Activated CD8-positive, alpha-beta memory T cell treated with anti-CD3 and anti-CD28 coated beads, Interleukin-2, amount 50 U/mL, for 24 hours (primary cell): ENCODE data around the gene CAV1.
"Not testable (repeated sequence)": the region's sequence is repeated elsewhere in the genome, so short reads cannot be mapped to it uniquely, and the experiment has no call there.

ENCODE experiments used
- DNase-seq: peaks from one replicate; pipeline ENCODE4 v3.0.0-alpha.2; 2020; ENCODE audit errors: extremely low read depth

Gene CAV1

GRCh38 chr7:116524609-116525297, at the start of gene CAV1:
CAV1 (plus strand) TSS chr7:116525036; CDS start chr7:116525063, 27 bp downstream.
- DNase-seq = no peak

GRCh38 chr7:116477625-116478024, 47.2 kb upstream of the CAV1 start:
- no peak for DNase-seq

GRCh38 chr7:116478834-116479233, 46.0 kb upstream of the CAV1 start:
- no peak for DNase-seq

DNA sequence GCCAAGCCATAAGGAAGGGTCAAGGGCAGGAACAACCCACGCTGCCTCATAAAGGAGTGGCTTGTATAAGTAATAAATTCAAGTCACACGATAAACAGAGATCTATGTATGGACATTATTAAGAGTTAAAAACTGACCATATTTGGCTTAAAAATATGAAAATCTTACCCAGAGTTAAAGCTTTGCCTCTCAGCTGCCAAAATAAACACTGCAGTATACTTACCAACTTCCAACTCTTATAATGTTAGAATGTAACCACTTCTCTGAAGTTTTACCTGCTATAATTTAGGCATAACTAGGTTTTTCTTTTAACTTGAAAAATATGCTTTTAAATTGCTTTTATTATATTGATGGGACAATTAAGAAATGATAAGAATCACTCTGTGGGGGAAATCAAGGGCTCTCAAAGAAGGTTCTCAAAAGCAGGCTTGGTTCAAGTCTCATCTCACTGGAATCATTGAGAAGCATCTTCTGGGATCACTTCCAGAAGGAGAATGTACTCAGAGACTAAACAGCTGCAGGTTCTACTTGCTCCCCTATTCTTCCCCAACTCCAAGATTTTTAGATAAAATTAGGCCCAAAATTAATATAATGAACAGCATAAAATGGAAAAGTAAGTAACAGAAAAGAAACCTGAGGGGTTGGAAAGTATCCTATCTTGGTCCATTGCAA, 41.4 kb upstream of the CAV1 start:
- DNase-seq = no peak

DNA sequence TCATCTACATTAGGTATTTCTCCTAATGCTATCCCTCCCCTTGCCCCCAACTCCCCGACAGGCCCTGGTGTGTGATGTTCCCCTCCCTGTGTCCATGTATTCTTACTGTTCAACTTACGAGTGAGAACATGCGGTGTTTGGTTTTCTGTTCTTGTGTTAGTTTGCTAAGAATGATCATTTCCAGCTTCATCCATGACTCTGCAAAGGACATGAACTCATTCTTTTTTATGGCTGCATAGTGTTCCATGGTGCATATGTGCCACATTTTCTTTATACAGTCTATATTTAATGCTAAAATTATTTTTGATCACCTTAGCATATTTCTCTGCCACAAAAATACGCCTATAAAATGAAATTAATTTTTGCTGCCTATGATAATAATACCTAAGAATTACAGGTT, 40.4 kb upstream of the CAV1 start:
- not testable (repeated sequence) for DNase-seq

DNA sequence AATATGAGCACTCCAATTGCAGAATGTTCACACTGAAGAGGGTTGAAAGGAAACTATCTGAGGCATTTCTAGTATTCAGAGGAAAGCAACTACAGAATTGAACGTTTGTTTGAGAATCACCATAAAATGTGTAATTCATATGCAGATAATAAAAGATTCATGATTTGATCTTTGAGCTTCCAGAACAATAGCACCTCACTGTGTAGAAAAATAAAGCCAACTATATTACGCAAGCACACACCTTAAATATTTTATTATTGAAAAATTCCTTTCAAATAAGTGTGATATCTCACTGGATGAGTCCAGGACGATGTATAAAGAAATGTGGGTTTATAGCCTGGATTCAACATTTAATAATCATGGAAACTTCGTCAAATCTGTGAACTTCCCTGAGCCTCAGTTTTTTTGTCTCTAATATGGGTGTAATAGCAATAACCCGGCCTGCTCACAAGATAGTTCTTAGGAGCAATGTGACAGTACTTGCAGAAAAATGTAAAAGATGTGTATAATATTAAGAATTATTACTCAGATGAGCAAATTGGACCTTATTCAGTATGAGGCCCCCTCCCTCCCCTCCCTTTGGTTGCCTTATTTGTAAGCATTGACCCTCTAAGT, 36.8 kb upstream of the CAV1 start:
- DNase-seq = no peak

DNA sequence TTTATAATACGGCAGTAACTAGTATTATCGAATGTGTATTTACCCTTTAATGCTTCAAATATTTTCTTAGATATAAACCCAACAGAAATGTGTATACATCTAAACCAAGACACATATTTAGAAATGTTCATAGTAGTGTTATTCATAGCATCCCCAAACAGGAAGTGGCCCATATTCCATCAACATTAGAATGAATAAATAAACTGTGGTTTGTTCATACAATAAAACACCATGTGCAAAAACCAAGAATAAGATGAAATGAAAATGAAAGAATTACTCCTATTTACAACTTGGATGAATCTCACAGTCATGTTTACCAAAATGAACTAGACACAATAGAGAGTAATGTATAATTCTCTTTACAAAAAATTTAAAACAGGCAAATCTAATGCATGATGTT, 34.5 kb upstream of the CAV1 start:
- DNase-seq = no peak

GRCh38 chr7:116491887-116492653, 32.8 kb upstream of the CAV1 start:
- DNase-seq = no peak

- no peak for DNase-seq
Observed at GRCh38 chr7:116492654-116493109, 32.2 kb upstream of the CAV1 start.

DNA sequence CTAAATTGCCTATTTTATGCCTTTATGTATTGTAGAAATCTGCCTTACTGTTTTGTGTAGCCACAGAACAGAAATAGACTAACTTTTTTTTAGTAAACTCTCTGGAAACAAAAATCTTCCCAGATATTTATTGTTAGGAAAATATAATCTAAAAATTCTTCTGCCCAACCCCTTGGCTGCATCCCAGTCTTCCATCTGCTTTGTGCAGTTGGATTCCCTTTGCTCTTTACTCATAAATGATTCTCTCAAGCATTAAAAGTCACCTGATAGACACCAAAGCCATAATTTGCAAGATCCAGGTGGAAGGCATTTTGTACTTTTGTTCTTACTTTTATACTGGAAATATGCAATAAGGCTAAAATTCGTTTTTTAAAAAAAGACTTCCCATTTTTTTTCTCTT, 31.4 kb upstream of the CAV1 start:
- no peak for DNase-seq

GRCh38 chr7:116494472-116494871, 30.4 kb upstream of the CAV1 start:
- DNase-seq = no peak

GRCh38 chr7:116495736-116496135, 29.1 kb upstream of the CAV1 start:
- DNase-seq = no peak

GRCh38 chr7:116496653-116497052, 28.2 kb upstream of the CAV1 start:
- no peak for DNase-seq

- DNase-seq = no peak
Observed at GRCh38 chr7:116497708-116498107, 27.1 kb upstream of the CAV1 start.

GRCh38 chr7:116499168-116500077, 25.4 kb upstream of the CAV1 start, which contains the start of gene CAV2:
CAV2 (plus strand) TSS chr7:116499738; CDS start chr7:116499782, 44 bp downstream.
- DNase-seq = no peak

DNA sequence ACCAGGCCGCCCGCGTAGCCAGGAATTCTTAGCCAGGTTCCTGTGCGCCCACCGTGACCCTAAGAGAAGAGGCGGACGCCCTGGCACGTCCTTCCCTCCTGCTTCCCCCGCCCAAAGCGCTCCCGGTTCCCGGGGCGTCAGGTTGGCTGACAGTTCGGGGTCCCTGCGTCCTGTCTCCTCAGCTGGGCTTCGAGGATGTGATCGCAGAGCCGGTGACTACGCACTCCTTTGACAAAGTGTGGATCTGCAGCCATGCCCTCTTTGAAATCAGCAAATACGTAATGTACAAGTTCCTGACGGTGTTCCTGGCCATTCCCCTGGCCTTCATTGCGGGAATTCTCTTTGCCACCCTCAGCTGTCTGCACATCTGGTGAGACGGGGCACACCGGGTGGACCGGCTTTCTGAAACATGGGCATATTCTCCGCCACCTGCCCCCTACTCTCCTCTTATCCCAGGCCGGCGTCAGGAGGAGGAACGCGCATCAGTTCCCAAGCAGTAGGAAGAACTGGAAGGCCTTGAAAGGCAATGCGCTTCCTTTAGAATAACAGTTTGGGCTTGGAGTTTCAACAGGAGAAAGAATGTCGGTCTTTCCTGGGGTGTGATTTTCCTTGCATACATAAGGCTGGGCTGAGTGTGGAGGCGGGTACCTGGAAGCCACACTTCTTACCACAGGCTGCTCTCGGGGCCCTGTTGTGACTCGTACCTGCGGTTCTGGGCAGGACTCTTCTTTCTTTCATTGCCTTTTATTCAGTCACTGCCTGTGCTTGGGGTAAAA, 24.6 kb upstream of the CAV1 start:
- DNase-seq = no peak

- no peak for DNase-seq
Observed at GRCh38 chr7:116501425-116502167, 23.2 kb upstream of the CAV1 start.

- no peak for DNase-seq
Observed at GRCh38 chr7:116502201-116503096, 22.4 kb upstream of the CAV1 start.

- DNase-seq = no peak
Observed at GRCh38 chr7:116503835-116504234, 21.0 kb upstream of the CAV1 start.
